NCI-H748 (cell line): Measurements from ENCODE around the gene SAFB2.
A peak's percentile ranks its signal among the peaks of the same experiment; 100 is the strongest.

ENCODE experiments used
- DNase-seq: peaks from one replicate; lab custom pipeline; 2025; ENCODE audit not compliant: unreplicated experiment; lab: John Stamatoyannopoulos, UW

Gene SAFB2

DNA sequence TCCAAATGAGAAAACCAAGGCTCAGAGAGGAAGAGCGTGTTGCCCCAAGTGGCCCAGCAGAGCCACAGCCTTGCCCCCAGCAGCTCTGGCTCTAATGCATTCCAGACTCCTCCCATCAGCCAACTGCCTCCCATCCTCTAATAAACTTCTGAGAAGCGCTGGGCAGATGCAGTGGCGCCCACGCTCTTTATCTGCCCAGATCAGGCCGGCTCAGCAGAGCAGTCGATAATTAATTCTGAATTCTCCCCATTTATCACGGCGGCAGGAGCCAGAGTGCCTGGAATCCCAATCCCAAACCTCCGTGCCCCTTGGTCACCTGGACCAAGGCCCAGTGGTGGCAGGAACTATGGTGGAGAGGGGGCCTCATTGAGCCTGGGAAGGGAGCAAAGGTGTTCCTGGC lies 68.7 kb downstream of the SAFB2 start:
- DNase-seq, result no peak

- peak; percentile 27 for DNase-seq
Measured at GRCh38 chr19:5547881-5548280, 74.7 kb downstream of the SAFB2 start.

GRCh38 chr19:5545984-5546383 lies 76.6 kb downstream of the SAFB2 start:
- no peak for DNase-seq

GRCh38 chr19:5545051-5545450 lies 77.5 kb downstream of the SAFB2 start:
- no peak for DNase-seq

DNA sequence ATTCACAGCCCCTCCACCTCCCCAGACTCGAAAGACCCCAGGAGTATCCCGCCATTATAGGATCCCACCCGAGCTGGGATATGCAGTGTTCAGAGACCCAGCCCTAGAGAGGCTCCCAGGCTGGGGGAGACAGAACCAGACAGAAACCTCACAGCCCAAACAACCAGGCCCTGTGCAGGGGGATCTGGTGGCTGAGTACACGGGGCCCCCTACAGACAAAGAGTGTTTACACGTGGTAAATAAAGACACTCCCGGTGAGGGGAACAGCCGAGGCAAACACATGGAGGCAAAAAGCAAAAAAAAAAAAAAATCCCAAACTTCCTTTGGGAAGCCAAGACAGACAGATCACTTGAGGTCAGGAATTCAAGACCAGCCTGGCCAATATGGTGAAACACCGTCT lies 79.9 kb downstream of the SAFB2 start:
- peak; percentile 8 for DNase-seq

GRCh38 chr19:5541456-5541855 lies 81.1 kb downstream of the SAFB2 start:
- DNase-seq, result no peak

GRCh38 chr19:5540208-5540607 lies 82.4 kb downstream of the SAFB2 start:
- no peak for DNase-seq

DNA sequence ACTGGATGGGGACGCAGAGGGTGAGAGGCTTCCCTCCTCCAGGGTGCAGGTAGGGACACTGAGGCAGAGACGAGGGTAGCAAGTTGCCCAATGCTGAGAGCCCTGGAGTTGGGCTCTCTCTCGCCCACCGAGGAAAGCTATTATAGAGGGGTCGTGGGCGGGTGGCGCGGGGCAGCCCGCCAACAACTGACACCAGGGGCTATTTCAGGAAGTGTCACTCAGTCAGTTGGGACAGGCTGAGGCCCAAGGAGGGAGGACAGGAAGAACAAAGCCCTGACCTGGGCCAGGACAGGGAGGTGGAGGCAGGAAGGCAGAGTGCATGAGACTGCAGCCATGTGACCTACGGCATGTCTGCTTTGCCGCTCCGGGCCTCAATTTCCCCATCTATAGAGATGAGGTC lies 84.7 kb downstream of the SAFB2 start:
- no peak for DNase-seq
